ENCODE data around the gene PRC1. TPM values are rescaled to one million over a fixed set of nuclear protein-coding genes. Genes with fewer than 3 reads are reported as not detected.

Gene PRC1
- total RNA-seq, 1 experiment from 2014 or later = 125 TPM

DNA sequence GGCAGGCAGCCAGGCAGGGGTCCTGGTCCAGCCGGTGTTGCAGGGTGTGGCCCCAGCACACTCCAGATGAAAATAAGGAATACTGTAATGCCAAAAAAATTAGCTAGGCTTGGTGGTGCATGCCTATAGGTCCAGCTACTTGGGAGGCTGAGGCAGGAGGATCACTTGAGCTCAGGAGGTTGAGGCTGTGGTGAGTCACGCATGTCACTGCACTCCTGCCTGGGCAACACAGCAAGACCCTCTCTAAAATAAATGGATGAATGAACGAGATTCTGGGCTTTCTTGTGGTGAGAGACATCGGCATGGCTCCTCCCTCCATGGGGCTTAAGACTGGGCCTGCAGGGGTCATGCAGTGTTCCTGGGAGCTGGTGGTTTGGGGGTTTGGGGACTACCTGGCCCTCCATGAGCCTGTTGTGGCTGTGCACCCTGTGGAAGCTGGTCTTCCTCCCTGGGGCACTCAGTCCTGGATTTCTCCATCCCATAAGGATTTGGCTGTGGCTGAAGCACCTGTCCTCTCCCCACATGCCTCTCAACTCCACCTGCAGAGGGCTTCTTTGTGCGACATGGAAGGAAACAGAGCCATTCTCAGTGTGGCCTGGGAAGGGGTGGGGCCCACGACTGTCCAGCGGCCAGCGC lies 47.3 kb downstream of the PRC1 start:
- intact Hi-C loops (cut with micrococcal nuclease) = no loop called here
- POLR2A ChIA-PET = interaction anchor here (0.6 to 1.6 kb wide), 4 partner anchors 11 to 39 kb away, joined by 3 to 5 read pairs (median 4); partner anchors contain the start of gene UNC45A
- no peaks in the 10 kb centered on the region for H3K27me3 Mint-ChIP-seq (ENCODE audit: insufficient read depth, unreplicated experiment)

DNA sequence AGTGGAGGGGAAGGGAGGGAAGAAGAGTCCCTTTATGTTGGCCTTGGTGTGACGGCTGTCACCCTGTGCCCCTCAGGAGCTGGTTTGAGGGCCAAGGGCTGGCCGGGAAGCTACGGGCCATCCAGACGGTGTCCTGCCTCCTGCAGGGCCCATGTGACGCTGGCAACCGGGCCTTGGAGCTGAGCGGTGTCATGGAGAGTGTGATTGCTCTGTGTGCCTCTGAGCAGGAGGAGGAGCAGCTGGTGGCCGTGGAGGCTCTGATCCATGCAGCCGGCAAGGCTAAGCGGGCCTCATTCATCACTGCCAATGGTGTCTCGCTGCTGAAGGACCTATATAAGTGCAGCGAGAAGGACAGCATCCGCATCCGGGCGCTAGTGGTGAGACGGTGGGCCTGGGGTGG lies 47.8 kb downstream of the PRC1 start:
- POLR2A ChIA-PET = interaction anchor here (0.6 to 1.6 kb wide), 4 partner anchors 11 to 39 kb away, joined by 3 to 5 read pairs (median 4); partner anchors contain the start of gene UNC45A
- Mint-ChIP-seq H3K27me3 (ENCODE audit: insufficient read depth, unreplicated experiment) (no peaks in the 10 kb centered on the region), H3K4me1 (ENCODE audit: insufficient read depth, unreplicated experiment) (no peaks in the 10 kb centered on the region), H3K9me3 (ENCODE audit: unreplicated experiment) (no peaks in the 10 kb centered on the region), H3K36me3 (ENCODE audit: insufficient read depth, unreplicated experiment) (peaks cover 90% of the 10 kb centered on the region), H3K4me3 (ENCODE audit: unreplicated experiment) (no peak overlapping the region), H3K27ac (ENCODE audit: low read depth, unreplicated experiment) (no peak overlapping the region)
- intact Hi-C loops (cut with micrococcal nuclease) = no loop called here
- CTCF ChIA-PET = interaction anchor here (0.5 to 11.8 kb wide), 5 partner anchors 10 to 1828 kb away, joined by 3 to 108 read pairs (median 10); partner anchors contain the start of genes HDDC3 and UNC45A
- DNase-seq (ENCODE audit: unreplicated experiment) = no peak
- BruUV-seq (replicated peaks) = no TSS peak
- TF ChIP-seq, protein P1, sequence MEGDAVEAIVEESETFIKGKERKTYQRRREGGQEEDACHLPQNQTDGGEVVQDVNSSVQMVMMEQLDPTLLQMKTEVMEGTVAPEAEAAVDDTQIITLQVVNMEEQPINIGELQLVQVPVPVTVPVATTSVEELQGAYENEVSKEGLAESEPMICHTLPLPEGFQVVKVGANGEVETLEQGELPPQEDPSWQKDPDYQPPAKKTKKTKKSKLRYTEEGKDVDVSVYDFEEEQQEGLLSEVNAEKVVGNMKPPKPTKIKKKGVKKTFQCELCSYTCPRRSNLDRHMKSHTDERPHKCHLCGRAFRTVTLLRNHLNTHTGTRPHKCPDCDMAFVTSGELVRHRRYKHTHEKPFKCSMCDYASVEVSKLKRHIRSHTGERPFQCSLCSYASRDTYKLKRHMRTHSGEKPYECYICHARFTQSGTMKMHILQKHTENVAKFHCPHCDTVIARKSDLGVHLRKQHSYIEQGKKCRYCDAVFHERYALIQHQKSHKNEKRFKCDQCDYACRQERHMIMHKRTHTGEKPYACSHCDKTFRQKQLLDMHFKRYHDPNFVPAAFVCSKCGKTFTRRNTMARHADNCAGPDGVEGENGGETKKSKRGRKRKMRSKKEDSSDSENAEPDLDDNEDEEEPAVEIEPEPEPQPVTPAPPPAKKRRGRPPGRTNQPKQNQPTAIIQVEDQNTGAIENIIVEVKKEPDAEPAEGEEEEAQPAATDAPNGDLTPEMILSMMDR (IDR thresholded peaks at IDR 0.05; ENCODE audit: unreplicated experiment) = no peak

More for the DNA sequence above, 47.3 kb downstream of the PRC1 start:
- Mint-ChIP-seq H3K27ac (ENCODE audit: low read depth, unreplicated experiment) (no peak overlapping the region), H3K36me3 (ENCODE audit: insufficient read depth, unreplicated experiment) (peaks cover 93% of the 10 kb centered on the region), H3K9me3 (ENCODE audit: unreplicated experiment) (no peaks in the 10 kb centered on the region), H3K4me3 (ENCODE audit: unreplicated experiment) (no peak overlapping the region), H3K4me1 (ENCODE audit: insufficient read depth, unreplicated experiment) (no peaks in the 10 kb centered on the region)
- DNase-seq (ENCODE audit: unreplicated experiment) = no peak
- TF ChIP-seq, protein P1 (IDR thresholded peaks at IDR 0.05; ENCODE audit: unreplicated experiment) = no peak
- CTCF ChIA-PET = interaction anchor here (0.5 to 11.8 kb wide), 7 partner anchors 10 to 1828 kb away, joined by 3 to 108 read pairs (median 5); partner anchors contain the start of genes HDDC3, UNC45A and VPS33B
- no TSS peak for BruUV-seq (replicated peaks)

DNA sequence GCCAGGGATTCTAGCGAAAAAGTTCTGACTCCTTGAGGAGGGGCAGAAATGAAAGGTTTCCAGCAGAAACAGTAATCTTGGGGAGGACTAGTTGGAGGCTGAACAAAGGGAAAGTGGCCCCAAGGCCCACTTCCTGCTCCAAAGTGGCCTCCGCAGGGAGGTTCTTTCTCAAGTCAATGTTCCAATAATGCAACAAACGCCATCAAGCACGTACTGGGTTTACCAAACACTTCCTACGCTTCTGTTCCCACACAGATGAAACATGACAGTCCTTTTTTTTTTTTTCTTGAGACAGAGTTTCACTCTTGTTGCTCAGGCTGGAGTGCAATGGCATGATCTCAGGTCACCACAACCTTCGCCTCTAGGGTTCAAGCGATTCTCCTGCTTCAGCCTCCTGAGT lies 49.2 kb downstream of the PRC1 start:
- intact Hi-C loops (cut with micrococcal nuclease) = no loop called here
- no peak for DNase-seq (ENCODE audit: unreplicated experiment)
- no peaks in the 10 kb centered on the region for H3K9me3 Mint-ChIP-seq (ENCODE audit: unreplicated experiment)
- TF ChIP-seq, protein P1 (IDR thresholded peaks at IDR 0.05; ENCODE audit: unreplicated experiment) = no peak
- POLR2A ChIA-PET = interaction anchor here (1.2 to 2.0 kb wide), 2 partner anchors 10 to 13 kb away, joined by 4 to 9 read pairs; partner anchors contain the start of genes HDDC3 and UNC45A
- no peak overlapping the region for H3K27ac Mint-ChIP-seq (ENCODE audit: low read depth, unreplicated experiment)
- CTCF ChIA-PET = interaction anchor here (0.8 to 11.8 kb wide), 3 partner anchors 11 to 303 kb away, joined by 3 to 108 read pairs (median 23); partner anchors contain the start of genes HDDC3 and UNC45A
- no TSS peak for BruUV-seq (replicated peaks)
- no peaks in the 10 kb centered on the region for H3K27me3 Mint-ChIP-seq (ENCODE audit: insufficient read depth, unreplicated experiment)
- no peaks in the 10 kb centered on the region for H3K4me1 Mint-ChIP-seq (ENCODE audit: insufficient read depth, unreplicated experiment)
- no peak overlapping the region for H3K4me3 Mint-ChIP-seq (ENCODE audit: unreplicated experiment)
- peaks cover 89% of the 10 kb centered on the region for H3K36me3 Mint-ChIP-seq (ENCODE audit: insufficient read depth, unreplicated experiment)

DNA sequence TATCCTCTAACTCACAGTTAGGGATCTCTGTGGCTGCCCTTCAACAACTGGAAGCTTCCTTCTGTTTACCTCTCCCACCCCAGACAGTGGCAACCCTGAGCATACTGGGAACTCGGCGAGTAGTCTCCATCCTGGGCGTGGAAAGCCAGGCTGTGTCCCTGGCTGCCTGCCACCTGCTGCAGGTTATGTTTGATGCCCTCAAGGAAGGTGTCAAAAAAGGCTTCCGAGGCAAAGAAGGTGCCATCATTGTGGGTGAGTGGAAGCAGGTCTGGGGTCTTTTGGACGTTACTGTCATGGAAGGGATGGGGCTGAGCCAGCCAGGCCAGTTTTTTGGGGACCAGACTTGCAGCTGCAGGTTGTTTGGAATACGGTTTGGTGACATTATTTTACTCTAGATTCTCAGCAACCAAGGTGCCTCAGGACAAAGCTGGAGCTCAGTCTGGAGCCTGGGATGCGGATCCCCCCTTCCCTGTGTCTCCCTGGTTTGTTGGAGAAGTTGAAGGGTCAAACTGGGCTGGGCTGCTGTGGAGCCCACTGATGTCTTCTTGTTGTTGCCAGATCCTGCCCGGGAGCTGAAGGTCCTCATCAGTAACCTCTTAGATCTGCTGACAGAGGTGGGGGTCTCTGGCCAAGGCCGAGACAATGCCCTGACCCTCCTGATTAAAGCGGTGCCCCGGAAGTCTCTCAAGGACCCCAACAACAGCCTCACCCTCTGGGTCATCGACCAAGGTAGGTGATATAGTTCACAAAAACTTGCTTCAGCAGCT lies 51.8 kb downstream of the PRC1 start:
- no peaks in the 10 kb centered on the region for H3K27me3 Mint-ChIP-seq (ENCODE audit: insufficient read depth, unreplicated experiment)
- no peak overlapping the region for H3K4me3 Mint-ChIP-seq (ENCODE audit: unreplicated experiment)

More for the DNA sequence above, 51.8 kb downstream of the PRC1 start:
- TF ChIP-seq, protein P1 (IDR thresholded peaks at IDR 0.05; ENCODE audit: unreplicated experiment) = no peak
- ChIA-PET CTCF (interaction anchor here (0.6 to 11.8 kb wide), 6 partner anchors 10 to 948 kb away, joined by 3 to 108 read pairs (median 4); partner anchors contain the start of genes HDDC3, RCCD1 and UNC45A), POLR2A (interaction anchor here (0.8 to 1.7 kb wide), 3 partner anchors 12 to 14 kb away, joined by 4 to 6 read pairs (median 4); partner anchors contain the start of gene RCCD1)
- Mint-ChIP-seq H3K9me3 (ENCODE audit: unreplicated experiment) (no peaks in the 10 kb centered on the region), H3K36me3 (ENCODE audit: insufficient read depth, unreplicated experiment) (peaks cover 82% of the 10 kb centered on the region), H3K27ac (ENCODE audit: low read depth, unreplicated experiment) (no peak overlapping the region), H3K4me1 (ENCODE audit: insufficient read depth, unreplicated experiment) (no peaks in the 10 kb centered on the region)
- BruUV-seq (replicated peaks) = no TSS peak
- DNase-seq (ENCODE audit: unreplicated experiment) = no peak
- intact Hi-C loops (cut with micrococcal nuclease) = no loop called here
